Testis (tissue), 2 donors: ENCODE measurements around the gene METTL25B.
A peak's percentile ranks its signal among the peaks of the same experiment; 100 is the strongest.

ENCODE experiments used
- POLR2A ChIP-seq: fragments of 450-650 bp; IDR thresholded peaks from one replicate; pipeline ENCODE4 v1.6.1; 2017; ENCODE audit warnings: antibody characterized with exemption, mild to moderate bottlenecking, moderate library complexity
- TF ChIP-seq, protein P1 (sequence below), 3 experiments: fragments of 450-650 bp in 2 of 3; fragments of 200-600 bp in 1 of 3; sonication (generic) in 1 of 3; IDR thresholded peaks; one replicate each; pipeline ENCODE4 v1.5.1; 2016 to 2019; ENCODE audit warnings: antibody characterized with exemption in 3 of 3, mild to moderate bottlenecking in 2 of 3, moderate library complexity in 1 of 3

DNA sequence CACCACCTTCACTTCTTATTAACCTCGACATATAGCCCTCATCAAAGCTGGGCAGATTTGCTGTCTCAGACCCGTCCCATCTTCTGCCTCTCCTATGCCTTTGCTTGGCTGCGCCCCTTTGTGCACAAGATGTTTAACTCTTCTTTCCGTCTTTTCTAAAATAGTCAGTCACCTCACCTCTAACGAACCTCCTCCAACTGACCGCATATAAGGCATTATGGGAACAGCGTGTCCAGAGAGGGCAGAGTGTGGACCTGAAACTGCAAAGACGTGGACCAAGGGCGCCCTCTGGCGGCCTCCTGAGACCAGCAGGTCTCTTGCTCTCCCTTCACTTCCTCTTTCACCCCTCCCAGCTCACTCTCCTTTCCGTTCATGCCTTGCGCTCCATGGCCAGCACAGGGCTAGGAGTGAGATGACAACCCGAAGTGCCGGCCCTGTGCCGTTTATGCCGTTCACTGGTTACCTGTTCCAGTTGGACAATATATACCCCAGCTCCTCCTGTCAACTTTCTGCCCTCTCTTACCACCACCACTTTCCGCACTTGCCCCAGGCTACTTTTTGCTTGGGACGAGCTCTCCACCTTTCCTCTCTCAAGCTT is 2.5 kb upstream of the METTL25B start:
- TF ChIP-seq, protein P1, sequence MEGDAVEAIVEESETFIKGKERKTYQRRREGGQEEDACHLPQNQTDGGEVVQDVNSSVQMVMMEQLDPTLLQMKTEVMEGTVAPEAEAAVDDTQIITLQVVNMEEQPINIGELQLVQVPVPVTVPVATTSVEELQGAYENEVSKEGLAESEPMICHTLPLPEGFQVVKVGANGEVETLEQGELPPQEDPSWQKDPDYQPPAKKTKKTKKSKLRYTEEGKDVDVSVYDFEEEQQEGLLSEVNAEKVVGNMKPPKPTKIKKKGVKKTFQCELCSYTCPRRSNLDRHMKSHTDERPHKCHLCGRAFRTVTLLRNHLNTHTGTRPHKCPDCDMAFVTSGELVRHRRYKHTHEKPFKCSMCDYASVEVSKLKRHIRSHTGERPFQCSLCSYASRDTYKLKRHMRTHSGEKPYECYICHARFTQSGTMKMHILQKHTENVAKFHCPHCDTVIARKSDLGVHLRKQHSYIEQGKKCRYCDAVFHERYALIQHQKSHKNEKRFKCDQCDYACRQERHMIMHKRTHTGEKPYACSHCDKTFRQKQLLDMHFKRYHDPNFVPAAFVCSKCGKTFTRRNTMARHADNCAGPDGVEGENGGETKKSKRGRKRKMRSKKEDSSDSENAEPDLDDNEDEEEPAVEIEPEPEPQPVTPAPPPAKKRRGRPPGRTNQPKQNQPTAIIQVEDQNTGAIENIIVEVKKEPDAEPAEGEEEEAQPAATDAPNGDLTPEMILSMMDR (IDR thresholded peaks at IDR 0.05): peak; percentile 90 to 93 (median 93)
- no peak for TF ChIP-seq POLR2A
